Hematopoietic multipotent progenitor cell treated with erythropoietin and hydrocortisone succinate and interleukin-3 and kit ligand, for 15 days (in vitro differentiated cells): ENCODE measurements around the gene COL23A1.

Experiments used
- DNase-seq: peaks from one replicate; pipeline ENCODE4 v3.0.0-alpha.2; 2015; ENCODE audit warnings: low spot score

Gene COL23A1

DNA sequence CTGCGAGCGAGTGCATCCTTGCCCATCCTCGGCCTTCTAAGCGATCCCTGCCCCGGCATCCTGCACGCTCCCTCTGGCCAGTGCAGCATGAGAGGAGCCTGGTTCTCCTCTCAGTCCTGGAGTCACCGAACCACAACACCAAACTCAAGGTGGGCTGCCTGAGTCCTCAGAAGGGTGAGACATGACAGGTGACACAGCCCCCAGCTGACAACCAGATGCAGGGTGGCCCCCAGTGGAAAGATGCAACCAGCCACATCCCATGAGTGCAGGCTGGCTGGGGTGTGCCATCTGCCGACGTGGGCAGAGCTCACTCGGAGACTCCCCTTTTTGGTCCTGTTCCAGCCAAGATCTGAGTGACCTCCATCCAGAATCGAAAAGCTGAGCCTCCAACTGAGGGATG lies 58.4 kb downstream of the COL23A1 start:
- no peak for DNase-seq

DNA sequence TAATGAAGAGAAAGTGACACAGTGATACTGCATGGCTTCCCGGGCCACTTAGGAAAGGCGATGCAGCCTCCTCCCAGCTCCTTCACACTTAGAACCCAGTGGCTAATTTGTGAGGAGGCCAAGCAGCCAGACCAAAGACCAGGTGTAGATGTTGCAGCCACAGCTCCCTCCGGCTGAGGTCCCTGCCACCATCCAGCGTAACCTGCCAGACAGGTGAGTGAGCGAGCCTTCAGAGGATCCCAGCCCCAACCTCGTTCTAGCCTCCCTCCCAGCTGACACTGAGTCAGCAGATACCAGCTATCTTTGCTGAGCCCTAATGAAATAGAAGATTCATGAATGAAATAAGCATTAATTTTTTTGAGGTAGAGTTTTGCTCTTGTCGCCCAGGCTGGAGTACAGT lies 59.7 kb downstream of the COL23A1 start:
- DNase-seq, result no peak

DNA sequence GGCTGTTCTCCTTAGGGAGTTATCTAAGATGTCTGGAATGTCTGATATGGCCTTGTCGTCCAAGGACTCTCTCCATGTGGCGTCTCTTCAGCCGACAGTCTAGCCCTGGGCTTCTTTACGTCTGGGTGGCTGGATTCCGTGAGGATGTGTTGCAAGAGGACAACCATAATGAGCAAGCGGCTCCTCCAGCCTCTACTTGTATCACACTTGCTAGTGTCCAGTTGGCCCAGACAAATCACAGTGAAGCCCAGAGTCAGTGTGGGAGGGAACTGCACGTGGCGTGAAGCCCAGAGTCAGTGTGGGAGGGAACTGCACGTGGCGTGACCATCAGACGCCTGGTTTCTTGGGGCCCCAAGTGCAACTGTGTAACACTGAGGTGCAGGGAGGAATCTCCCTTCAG lies 61.1 kb downstream of the COL23A1 start:
- DNase-seq, result no peak

DNA sequence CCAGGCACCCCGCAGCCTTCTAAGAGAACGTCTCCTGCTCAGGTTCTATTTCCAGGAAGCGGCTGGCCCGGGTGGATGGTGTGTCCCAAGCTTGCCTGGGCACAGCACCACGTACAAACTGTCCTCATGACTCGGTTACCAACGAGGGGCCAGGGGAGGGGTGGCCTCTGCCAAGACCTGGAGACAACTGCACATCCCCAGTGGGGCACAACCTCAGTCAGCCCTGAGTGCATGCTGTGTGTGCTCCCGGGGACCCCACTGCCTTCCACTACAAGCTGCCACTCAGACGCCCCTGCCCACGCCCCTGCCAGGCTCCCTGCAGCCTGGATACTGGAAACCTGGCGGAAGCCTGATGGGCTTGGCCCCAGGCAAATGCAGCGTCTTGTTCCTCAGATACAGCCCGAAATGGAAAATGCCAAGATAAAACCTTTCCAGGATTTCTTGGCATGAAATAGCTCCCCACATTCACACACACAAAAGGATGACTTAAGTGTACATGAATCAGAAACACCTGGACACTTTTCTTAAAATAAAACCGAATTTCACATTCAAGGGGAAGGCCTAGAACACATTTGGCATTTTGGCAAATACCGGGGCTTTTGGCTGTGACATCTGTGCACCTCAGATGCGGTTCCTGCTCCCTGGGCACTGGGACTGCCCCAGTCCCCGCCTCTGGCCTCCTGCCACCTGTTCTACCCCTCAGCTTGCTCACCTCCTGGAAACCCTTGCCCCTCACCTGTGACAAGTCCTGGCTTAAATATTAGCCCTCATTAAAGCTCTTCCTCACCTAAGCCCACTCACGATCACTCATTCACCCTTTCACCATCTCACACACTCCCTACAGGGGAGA lies 62.5 kb downstream of the COL23A1 start:
- no peak for DNase-seq

DNA sequence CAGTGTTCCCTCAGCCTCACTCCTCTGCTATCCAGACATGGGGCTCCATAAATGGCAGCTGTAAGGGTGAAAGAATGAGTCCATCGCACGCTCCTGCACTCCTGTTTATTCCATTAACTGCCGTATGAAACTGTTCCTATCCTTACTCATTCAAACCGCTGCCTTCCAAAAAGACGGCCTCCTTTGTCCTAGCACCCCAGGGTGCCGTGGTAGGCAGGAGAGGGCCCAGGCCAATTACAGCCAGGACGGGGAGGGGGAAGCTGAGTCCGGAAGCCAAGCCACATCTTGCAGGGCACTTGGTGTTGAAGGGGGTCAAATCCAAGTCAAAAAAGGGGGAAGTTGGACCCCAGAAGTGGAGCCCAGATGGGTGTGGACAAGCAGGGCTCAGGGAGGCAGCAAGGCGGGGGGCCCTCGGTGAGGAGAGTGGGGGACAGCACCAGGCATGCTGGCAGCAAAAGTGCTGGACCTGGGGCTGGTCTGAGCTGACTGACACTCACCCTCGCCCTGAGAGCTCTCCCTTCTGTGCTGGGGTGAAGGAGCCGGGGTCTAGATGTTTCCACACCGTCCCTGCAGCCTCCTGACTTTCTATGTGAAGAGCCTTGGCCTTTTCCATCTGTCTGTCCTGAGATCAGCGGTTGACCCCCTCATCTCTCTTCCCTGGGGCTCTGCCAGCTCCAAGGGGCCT lies 63.3 kb downstream of the COL23A1 start:
- no peak for DNase-seq

DNA sequence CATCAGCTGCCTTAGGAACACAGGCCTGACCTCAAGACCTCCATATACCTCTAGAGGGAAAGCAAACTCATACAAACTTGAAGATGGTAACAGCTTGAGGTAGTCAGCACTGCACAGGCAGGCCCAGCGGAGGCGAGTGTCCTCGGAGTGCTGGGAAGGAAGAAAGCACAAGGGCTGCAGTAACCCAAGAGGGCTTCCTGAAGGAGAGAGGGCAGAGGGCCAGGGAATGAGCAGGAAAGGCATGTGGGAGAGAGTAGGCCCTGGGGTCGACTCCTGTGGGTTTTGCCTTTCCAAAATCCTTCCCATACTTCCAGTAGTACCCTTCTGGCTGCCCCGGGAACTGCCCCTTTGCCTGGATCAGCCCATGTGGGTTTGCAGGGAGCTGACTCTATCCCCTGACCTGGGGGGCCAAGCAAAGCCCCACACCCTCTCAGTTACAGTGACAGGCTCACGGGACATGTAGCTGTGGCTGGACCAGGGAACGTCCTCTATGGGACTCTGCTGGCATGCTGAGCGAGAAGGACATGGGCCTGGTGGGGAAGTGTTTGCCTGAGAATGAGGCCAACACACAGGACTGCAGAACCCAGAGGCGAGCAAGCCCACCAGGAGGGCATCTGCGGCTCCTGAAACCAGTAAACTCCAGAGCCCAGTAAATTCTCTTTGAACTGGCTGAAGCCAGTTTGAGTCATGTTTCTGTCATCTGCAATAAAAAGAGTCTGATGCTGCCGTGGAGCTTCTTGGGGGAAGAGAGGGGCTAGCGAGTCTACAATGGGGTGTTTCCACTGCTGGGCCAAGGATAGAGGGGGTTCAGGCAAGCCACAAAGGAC lies 64.1 kb downstream of the COL23A1 start:
- no peak for DNase-seq

DNA sequence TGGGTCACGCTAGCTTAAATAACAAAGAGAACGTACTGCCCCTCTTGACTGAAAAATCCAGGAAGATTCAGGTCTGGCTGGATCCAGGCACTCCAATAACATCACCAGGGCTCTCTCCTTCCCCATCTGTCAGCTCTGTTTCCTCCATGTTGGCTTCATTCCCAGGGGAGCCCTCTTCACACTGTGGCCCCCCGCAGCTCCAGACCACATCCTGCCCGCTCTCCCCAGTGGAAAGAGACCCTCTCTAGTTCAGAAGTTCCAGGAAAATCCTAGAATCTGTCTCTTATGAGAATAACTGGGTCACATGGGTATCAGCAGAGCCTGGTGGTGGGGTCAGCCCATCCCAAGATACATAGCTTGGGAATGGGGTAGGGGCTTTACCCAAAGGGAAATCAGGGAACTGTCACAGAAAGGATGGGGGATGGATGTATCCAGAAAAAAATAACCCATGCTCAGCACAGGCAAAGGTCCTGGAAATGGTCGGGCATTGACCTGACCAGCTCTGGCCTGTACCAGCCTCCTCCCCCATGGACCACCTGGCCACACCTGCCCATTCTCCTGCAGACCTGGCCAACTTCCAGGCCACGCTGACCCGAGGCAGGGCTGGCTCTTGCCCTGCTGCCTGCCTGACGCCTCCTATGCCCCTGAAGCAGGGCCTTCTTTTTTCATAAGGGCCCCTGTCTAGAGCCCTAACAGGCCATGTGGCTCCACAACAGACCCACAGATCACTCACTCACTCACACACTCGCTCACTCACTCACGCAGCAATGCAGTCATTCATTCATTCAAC lies 65.9 kb downstream of the COL23A1 start:
- no peak for DNase-seq

DNA sequence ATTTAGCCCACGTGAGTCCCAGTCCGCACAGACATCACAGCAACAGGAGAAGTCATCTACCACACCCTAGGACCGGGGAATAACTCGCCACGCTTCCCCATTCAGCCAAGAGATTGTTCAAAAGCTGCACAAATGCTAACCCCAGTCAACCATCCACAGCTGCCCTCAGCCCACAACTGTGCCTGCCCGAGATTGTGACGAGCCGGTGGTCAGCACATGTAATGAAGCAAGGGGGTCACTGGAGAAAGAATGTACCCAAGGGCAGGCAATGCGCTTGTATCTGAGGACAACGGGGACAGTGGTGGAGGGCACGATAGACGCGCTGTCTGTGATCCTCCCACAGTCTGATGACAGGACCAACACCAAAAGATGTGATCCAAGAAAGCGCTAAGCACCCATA lies 67.8 kb downstream of the COL23A1 start:
- no peak for DNase-seq

DNA sequence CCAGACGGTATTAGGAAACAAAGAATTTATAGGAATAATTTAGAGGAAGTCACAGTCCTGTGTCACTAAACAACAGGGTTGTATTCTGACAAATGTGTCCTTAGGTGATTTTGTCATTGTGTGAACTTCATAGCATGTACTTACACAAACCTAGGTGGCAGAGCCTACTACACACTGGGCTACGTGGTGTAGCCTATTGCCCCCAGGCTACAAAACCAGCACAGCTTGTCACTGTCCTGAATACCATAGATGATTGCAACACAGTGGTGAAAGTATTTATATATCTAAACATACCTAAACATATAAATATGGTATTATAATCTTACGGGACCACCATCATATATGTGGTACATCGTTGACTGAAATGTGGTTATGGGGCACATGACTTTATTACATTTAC lies 69.3 kb downstream of the COL23A1 start:
- DNase-seq, result no peak

DNA sequence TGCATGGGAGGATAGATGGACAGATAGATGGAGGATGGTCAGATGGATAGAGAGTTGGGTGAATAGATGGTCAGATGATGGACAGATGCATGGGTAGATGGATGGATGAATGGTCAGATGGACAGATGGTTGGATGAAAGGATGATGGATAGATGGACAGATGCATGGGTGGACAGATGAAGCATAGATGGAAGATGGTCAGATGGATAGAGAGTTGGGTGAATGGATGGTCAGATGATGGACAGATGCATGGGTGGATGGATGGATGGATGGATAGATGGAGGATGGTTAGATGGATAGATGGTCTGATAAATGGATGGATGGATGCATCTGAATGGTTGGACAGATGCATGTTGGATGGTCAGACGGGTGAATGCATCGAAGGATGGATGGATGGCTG lies 70.4 kb downstream of the COL23A1 start:
- no peak for DNase-seq

DNA sequence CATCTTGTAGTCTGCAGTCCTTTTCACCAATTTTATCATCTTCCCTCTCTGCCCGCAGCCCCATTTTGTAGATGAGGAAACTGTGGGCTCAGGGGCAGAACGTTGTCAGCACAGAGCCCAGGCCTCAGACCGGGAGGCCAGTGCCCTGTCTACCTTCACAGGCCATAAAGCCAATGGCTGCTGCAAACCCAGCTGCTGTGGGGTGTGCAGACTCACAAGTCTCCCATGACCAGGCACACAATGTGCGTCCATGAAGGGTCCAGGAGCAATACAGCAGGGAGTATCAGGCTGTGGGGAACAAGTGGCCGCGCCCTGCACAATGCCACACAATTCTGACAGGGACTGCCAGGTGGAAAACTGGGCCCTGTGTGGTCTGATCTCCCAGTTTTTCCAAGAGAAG lies 71.0 kb downstream of the COL23A1 start:
- DNase-seq, result no peak

DNA sequence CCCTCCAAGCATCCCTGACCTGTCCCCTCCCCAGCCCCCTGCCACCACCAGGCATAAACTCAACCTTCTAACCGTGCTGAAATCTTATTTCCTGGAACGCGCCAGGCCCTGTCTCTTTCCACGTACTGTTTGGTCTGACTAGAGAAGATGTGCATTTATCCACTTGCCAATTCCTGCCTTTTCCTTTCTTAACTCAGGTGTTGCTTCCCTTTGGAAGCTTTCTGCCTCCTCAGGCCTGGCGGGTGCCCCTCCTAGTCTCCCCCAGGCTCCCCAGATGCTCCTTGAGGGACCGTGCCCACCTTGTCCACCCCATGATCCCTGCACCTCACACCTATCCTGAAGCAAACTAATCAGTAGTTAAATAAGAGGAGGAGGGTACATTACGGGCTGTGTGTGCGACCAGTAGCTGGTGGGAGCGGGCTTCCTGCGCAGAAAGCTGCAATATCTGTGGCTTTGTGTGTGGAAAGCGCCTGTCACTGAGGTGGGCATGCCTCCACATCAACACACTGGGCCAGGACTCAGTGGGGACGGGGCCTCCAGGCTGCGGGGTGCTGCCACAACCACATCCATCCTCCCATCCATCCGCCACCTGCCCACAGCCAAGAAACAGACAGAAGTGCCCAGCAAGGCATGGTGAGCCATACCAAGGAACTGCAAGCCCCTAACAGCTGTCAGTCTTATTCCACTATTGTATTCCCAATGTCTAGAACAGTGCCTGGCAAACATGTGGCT lies 73.5 kb downstream of the COL23A1 start:
- DNase-seq, result no peak

DNA sequence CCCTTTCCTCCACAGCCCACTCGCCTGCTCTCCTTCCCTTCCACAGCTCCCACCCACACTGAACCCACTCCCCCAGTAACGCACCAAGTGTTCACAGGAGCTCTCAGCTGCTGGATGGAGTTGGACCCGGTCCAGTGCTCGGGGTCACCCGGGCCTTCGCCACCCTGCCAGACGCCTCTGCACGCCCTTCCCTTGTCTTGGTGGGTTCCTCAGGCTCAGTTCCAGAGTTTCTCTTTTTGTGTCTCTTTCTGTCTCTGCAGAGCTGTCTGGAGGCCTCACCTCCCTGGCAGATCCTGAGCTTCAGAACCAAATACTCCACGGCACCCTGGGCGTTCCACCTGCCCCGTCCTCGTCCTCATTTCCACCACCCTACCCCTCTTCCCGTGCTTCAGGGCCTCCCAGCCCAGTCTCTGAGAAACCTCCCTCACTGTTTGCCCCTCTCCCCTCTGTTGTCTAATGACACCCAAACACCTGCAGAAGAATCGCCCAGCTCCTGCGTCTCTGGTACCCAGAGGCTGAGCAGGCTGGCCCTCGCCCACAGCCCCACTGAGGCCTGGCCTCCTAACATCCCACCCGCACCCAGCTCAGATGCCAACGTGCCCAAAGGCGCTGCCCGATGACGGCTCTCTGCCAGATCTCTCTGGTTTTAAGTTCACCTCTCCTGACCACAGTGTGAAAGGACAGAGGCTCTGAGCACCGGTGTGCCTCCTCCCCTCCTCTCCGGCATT lies 74.3 kb downstream of the COL23A1 start:
- no peak for DNase-seq

DNA sequence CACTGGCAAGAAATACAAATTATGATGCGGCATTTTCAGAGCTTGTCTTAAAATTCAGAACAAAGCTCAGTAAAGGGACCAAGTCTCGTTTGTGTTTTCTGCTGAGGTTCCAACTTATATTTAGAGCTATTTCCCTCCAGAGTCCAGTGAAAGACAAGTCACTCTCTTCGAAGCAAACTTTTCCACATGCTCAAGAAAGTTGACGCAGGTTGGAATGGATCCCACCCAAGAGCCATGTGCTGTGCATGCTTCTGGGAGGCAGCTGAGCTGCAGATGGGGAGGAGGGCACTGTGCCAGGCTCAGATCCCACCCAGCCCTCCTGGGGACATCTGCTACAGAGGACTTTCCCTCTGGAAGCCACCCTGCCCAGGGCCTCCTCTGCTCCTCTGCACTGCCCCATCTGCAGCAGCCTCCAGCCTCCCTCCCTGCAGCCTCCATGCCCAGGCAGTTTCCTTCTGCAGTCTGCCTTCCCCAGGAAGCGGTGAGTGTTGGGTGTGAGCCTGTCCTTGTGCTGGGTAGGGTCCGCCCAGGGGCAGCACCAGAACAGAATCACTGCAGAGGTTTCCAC lies 75.3 kb downstream of the COL23A1 start:
- no peak for DNase-seq

DNA sequence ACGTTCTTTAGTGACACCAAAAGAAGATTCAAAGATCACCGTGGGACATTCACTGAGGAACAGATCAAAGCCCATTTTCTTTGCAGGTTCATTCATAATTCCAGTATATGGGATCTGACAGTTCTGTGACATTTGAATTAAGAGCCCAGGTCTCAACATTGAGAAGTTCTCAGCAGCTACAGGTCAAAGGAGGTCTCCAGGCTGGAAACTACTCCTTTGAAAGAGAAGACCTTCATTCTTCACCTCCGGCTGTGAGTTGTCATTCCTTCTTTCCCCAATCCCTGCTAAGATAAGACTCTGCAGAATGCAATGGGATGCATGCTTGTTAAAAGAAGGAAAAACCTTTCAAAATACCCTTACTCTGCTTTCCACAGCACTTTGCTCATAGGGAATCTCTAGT lies 79.0 kb downstream of the COL23A1 start:
- no peak for DNase-seq

DNA sequence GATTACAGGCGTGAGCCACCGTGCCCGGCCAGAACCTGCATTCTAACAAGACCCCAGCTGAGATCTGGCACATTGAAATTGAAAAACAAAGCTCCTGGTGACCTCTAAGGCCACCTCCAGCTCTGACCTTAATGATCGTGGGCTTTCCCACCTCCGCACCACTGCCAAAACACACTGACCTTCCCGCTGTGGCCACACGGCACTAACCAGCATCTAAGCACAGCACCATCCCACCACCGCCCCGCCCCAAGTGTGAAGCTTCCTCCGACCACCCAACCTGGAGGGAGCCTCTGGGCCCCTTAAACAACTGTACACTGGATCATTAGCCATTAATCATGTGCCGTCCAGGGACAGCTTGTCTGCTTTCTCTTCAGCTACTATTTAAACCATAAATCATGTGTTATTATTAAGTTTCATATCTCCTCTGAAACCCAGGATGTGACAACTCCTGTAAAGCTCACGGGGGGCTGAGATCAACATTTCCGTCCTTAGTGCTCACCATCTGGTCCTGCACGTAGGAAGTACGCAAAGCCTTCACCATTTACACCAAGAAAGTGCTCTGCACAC lies 80.6 kb downstream of the COL23A1 start:
- no peak for DNase-seq

DNA sequence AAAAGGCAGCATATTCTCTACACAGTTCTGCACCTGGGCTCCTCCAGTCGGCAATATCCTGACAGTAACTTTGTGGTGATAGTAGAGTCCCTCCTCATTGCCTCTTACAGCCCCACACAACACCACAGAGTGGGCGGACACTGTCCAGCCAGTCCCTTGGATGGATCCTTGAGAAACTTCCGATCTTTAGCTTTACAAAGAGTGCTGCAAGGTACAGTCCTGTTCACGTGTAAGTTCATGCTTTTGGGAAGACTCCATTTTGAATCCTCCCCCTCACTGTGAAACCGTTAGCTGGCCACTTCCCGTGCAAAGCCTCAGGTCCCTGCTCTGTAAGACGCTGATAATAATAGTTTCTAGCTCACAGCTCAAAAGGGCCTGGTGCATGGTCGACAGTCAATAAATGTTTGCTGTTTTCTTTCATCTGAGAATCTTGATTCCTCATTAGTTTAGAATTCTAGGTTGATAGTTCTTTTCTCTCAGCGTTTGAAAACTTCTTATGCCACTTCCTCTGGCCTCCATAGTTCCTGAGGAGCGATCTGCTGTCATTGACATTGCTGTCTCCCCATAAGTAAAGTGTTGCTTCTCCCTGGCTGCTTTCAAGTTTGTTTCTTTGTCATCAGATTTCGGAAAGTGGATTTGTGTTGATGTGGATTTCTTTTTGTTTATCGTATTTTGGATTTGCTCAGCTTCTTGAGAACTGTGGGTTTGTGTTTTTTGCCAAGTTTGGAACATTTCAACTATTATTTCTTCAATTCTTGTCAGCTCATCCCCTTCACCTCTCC lies 82.9 kb downstream of the COL23A1 start:
- DNase-seq, result no peak

DNA sequence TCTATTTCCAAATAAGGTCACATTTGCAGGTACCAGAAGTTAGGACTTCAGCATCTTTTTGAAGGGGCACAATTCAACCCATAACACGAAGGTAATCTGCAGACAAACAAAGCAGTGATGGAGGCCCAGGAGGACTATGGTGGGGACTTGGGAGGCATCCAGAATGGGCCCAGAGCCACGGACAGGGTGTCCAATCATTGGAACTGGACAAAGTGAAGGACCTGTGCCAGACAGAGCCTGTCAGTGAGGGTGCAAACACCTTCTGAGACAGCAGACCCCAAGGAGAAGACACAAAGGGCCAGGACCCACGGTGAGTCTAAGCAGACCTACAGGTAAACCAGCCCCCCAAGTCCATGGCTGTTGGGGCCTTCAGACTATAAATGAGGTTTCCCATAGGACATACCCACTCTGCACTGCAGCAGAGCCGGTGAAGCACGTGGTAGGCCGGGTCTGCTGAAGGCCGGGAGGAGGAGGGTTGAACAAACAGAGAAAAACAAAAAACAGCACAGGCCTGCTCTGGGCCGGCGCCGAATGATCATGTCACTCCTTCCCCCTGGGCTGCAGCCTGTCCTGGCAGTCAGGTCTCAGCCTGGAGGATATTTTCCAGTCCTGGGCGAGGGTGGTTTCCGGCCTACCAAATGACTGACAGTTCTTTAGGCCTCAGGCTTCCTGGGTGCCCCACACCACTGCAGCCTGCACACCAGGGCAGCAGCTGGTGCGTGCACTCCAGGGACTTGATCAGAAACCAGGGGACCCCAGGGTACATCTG lies 84.4 kb downstream of the COL23A1 start:
- DNase-seq, result no peak
